Measurements from ENCODE around the gene CEP85L. TPM values are rescaled to one million over a fixed set of nuclear protein-coding genes. Genes with fewer than 3 reads are reported as not detected.

The CEP85L gene
- polyA plus RNA-seq, 1 of the 3 experiments (the other 2 are of a cell fraction): 1.1 TPM

GRCh38 chr6:118500130-118501015 lies 151.0 kb downstream of the CEP85L start:
- H3K36me3 ChIP-seq (replicated peaks in 1 of 2; ENCODE audit: control insufficient read depth in 1 of 2, insufficient read depth in 2 of 2, low read length in 1 of 2): peaks cover 0 to 8% of the 10 kb centered on the region in 2 experiments
- ChIA-PET POLR2A (no interaction called here), CTCF (interaction anchor here (1.0 to 1.2 kb wide), 2 partner anchors 217 to 300 kb away, joined by 3 read pairs; no protein-coding TSS in a partner anchor)
- TF ChIP-seq JUND (IDR thresholded peaks at IDR 0.05) (no peak), GATA2 (CRISPR knock-in tag; IDR thresholded peaks at IDR 0.05) (no peak), TEAD4 (IDR thresholded peaks at IDR 0.05; ENCODE audit: borderline replicate concordance, insufficient read depth) (no peak), SMC3 (IDR thresholded peaks at IDR 0.05; ENCODE audit: low read depth, low read length) (no peak), RCOR1 (IDR thresholded peaks at IDR 0.05; ENCODE audit: low read length) (no peak), NRF1 (IDR thresholded peaks at IDR 0.05; ENCODE audit: low read depth, low read length) (no peak), EP300 (IDR thresholded peaks at IDR 0.05; ENCODE audit: borderline replicate concordance in 1 of 2, low read depth in 1 of 2, low read length in 1 of 2) (no peak), GABPA (IDR thresholded peaks at IDR 0.05; ENCODE audit: low read depth) (no peak), POLR2AphosphoS5 (IDR thresholded peaks at IDR 0.05; ENCODE audit: low read depth, low read length) (no peak), FOSL2 (IDR thresholded peaks at IDR 0.05; ENCODE audit: borderline replicate concordance, low read depth) (no peak), RFX5 (IDR thresholded peaks at IDR 0.05; ENCODE audit: low read length) (no peak)
- TF ChIP-seq, protein P1, sequence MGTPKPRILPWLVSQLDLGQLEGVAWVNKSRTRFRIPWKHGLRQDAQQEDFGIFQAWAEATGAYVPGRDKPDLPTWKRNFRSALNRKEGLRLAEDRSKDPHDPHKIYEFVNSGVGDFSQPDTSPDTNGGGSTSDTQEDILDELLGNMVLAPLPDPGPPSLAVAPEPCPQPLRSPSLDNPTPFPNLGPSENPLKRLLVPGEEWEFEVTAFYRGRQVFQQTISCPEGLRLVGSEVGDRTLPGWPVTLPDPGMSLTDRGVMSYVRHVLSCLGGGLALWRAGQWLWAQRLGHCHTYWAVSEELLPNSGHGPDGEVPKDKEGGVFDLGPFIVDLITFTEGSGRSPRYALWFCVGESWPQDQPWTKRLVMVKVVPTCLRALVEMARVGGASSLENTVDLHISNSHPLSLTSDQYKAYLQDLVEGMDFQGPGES (IDR thresholded peaks at IDR 0.05; ENCODE audit: low read depth, low read length): no peak
- TF ChIP-seq, protein P2, sequence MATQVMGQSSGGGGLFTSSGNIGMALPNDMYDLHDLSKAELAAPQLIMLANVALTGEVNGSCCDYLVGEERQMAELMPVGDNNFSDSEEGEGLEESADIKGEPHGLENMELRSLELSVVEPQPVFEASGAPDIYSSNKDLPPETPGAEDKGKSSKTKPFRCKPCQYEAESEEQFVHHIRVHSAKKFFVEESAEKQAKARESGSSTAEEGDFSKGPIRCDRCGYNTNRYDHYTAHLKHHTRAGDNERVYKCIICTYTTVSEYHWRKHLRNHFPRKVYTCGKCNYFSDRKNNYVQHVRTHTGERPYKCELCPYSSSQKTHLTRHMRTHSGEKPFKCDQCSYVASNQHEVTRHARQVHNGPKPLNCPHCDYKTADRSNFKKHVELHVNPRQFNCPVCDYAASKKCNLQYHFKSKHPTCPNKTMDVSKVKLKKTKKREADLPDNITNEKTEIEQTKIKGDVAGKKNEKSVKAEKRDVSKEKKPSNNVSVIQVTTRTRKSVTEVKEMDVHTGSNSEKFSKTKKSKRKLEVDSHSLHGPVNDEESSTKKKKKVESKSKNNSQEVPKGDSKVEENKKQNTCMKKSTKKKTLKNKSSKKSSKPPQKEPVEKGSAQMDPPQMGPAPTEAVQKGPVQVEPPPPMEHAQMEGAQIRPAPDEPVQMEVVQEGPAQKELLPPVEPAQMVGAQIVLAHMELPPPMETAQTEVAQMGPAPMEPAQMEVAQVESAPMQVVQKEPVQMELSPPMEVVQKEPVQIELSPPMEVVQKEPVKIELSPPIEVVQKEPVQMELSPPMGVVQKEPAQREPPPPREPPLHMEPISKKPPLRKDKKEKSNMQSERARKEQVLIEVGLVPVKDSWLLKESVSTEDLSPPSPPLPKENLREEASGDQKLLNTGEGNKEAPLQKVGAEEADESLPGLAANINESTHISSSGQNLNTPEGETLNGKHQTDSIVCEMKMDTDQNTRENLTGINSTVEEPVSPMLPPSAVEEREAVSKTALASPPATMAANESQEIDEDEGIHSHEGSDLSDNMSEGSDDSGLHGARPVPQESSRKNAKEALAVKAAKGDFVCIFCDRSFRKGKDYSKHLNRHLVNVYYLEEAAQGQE (IDR thresholded peaks at IDR 0.05; ENCODE audit: low read depth, low read length): no peak
- H3K79me2 ChIP-seq (ENCODE audit: insufficient read depth): no peaks in the 10 kb centered on the region
- H3K4me1 ChIP-seq (ENCODE audit: control insufficient read depth in 1 of 2, insufficient read depth in 2 of 2, low read depth in 1 of 2, low read length in 1 of 2): peaks cover 0 to 3% of the 10 kb centered on the region in 2 experiments; a peak in 2 of 4 replicates
- 92% methylated on average over 10 of the region's 10 CpGs for WGBS (ENCODE audit: low lambda C conversion rate)
- H3K27me3 ChIP-seq (ENCODE audit: insufficient read depth): no peaks in the 10 kb centered on the region
- no peaks in the 10 kb centered on the region for H3K9me2 ChIP-seq
- no peak overlapping the region for H2AFZ ChIP-seq (ENCODE audit: low read depth)
- H3K9me3 ChIP-seq: no peaks in the 10 kb centered on the region
- no peak overlapping the region for H3K27ac ChIP-seq (ENCODE audit: low read depth in 2 of 2, low read length in 1 of 2)
- no peak overlapping the region for H3K4me2 ChIP-seq
- no peak overlapping the region for H3K4me3 ChIP-seq (ENCODE audit: low read depth in 2 of 2, low read length in 1 of 2)
- H4K20me1 ChIP-seq (ENCODE audit: insufficient read depth): no peaks in the 10 kb centered on the region
- no peak for DNase-seq
- no peak overlapping the region for H3K9ac ChIP-seq
- H3F3A ChIP-seq (replicated peaks; ENCODE audit: insufficient read depth): no peaks in the 10 kb centered on the region

All from SK-N-SH (cell line).